AG04450 (cell line): ENCODE results near the gene EPB41. TPM values are rescaled to one million over a fixed set of nuclear protein-coding genes. Genes with fewer than 3 reads are reported as not detected.
"Not testable (repeated sequence)": the region's sequence is repeated elsewhere in the genome, so short reads cannot be mapped to it uniquely, and the experiment has no call there.

Experiments
- CTCF ChIA-PET: fragments of 300-600, 350-600 bp; formaldehyde crosslinking; extraction: SDS; loops from one replicate; lab custom pipeline; 2022; ENCODE audit warnings: antibody characterized with exemption, inconsistent platforms; lab: Charles Lee
- POLR2A ChIA-PET: fragments of 350-600 bp; formaldehyde crosslinking; extraction: SDS; loops from one replicate; lab custom pipeline; 2021; ENCODE audit warnings: antibody characterized with exemption, inconsistent platforms; lab: Yijun Ruan, JAX
- DNase-seq: peaks from one replicate; pipeline ENCODE4 v3.0.0-alpha.2; 2011; ENCODE audit warnings: low read depth, low spot score
- H3K27ac ChIP-seq: one replicate; pipeline ENCODE4 v1.5.1; 2012; ENCODE audit warnings: low read depth, low read length, control low read depth
- H3K27me3 ChIP-seq: one replicate; pipeline ENCODE4 v1.6.0; 2012; ENCODE audit warnings: low read length; ENCODE audit not compliant: control insufficient read depth, insufficient read depth
- H3K4me3 ChIP-seq: 2 replicates; pipeline ENCODE4 v1.5.1; 2011; ENCODE audit warnings: mild to moderate bottlenecking, low read depth, low read length, control low read depth
- H3K9me3 ChIP-seq: 2 replicates; pipeline ENCODE4 v1.5.1; 2012; ENCODE audit warnings: low read length; ENCODE audit not compliant: control insufficient read depth, insufficient read depth
- CTCF ChIP-seq: IDR thresholded peaks from 2 replicates; pipeline ENCODE4 v1.5.1; 2011; ENCODE audit warnings: low read depth, low read length, control low read depth, inconsistent platforms
- polyA plus RNA-seq: library from polyadenylated mRNA; depleted of rRNA; stranded (reverse); fragments of >200 nt; gene quantifications from 2 replicates; pipeline ENCODE4 v1.2.3, GENCODE V29; 2011

EPB41 gene
- polyA plus RNA-seq, 1 experiment, result 7.8 TPM

DNA sequence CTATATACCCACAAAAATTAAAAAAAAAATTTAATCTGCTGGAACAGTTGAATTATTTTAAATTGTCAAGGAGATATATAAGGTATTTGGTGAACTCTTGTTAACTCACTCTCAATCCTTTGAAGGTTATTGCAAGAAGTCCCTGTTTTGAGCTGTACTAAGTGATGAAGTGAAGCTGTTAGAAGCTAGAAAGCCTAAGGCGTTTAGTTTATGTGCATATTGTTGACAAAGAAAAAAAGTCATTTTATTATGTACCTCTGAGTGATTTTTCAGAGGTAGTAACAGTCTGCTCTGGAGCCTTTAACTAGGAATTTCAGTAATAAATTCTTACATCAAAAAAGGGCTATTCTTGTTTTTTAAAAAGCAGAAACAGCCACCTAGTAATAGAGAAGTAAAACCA is 149.7 kb downstream of the EPB41 start:
- CTCF ChIA-PET, result interaction anchor here (0.6 to 1.1 kb wide), 2 partner anchors 24 to 138 kb away, joined by 3 to 5 read pairs; no protein-coding TSS in a partner anchor
- POLR2A ChIA-PET, result no interaction called here

GRCh38 chr1:29077155-29077554 is 162.8 kb downstream of the EPB41 start:
- CTCF ChIA-PET, result no interaction called here
- TF ChIP-seq CTCF, result no peak
- POLR2A ChIA-PET, result no interaction called here
- no peak overlapping the region for H3K27ac ChIP-seq
- no peaks in the 10 kb centered on the region for H3K9me3 ChIP-seq
- H3K27me3 ChIP-seq, result no peaks in the 10 kb centered on the region
- H3K4me3 ChIP-seq, result no peak overlapping the region
- DNase-seq, result no peak

More for the DNA sequence above, 149.7 kb downstream of the EPB41 start:
- TF ChIP-seq CTCF, result no peak
- H3K27me3 ChIP-seq, result peaks cover 2% of the 10 kb centered on the region
- H3K9me3 ChIP-seq, result no peaks in the 10 kb centered on the region
- no peak for DNase-seq
- H3K4me3 ChIP-seq, result no peak overlapping the region
- H3K27ac ChIP-seq, result no peak overlapping the region

DNA sequence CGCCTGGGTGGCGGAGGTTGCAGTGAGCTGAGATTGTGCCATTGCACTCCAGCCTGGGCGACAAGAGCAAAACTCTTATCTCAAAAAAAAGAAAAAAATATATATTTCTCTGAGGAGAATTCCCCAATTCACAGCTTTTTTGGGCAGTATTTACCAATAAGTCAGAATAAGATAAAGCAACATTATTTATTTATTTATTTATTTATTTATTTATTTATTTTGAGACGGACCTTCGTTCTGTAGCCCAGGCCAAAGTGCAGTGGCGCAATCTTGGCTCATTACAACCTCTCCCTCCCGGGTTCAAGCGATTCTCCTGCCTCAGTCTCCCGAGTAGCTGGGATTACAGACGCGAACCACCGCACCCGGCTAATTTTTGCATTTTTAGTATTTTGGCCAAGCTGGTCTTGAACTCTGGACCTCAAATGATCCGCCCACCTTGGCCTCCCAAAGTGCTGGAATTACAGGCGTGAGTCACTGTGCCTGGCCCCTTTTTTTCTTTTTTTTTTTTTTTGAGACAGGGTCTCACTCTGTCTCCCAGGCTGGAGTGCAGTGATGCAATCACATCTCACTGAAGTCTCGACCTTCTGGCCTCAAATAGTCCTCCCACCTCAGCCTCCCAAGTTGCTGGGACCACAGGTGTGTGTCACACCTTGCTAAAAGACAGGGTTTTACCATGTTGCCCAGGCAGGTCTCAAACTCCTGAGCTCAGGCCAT is 165.7 kb downstream of the EPB41 start:
- not testable (repeated sequence) for H3K27me3 ChIP-seq, H3K27ac ChIP-seq, DNase-seq, H3K4me3 ChIP-seq, H3K9me3 ChIP-seq
- ChIA-PET POLR2A (interaction anchor here (0.6 kb wide), 1 partner anchor 18 kb away, joined by 15 read pairs; no protein-coding TSS in a partner anchor), CTCF (interaction anchor here (0.6 kb wide), 1 partner anchor 998 kb away, joined by 4 read pairs; no protein-coding TSS in a partner anchor)

DNA sequence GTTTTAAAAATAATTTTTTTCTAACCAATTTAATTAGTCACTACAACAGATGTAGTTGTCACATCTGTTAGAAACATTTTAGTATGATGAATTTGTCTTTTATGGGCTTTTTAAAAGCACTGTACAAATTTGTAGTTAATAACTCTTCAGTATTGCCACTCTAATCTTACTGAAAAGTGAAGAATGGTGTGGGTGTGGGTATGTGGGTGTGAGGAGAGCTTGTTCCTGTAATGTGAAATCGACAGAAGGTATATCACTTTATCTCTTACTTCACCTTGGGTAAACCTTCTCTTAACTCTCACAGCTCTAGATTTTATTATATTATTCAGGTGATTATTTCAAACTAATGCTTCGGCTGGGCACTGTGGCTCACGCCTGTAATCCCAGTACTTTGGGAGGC is 166.8 kb downstream of the EPB41 start:
- DNase-seq, result no peak
- POLR2A ChIA-PET, result no interaction called here
- H3K27me3 ChIP-seq, result no peaks in the 10 kb centered on the region
- no peak overlapping the region for H3K27ac ChIP-seq
- CTCF ChIA-PET, result no interaction called here
- H3K9me3 ChIP-seq, result no peaks in the 10 kb centered on the region
- H3K4me3 ChIP-seq, result no peak overlapping the region
- TF ChIP-seq CTCF, result no peak

GRCh38 chr1:29082519-29082918 is 168.2 kb downstream of the EPB41 start:
- no peaks in the 10 kb centered on the region for H3K27me3 ChIP-seq
- POLR2A ChIA-PET, result no interaction called here
- H3K4me3 ChIP-seq, result no peak overlapping the region
- H3K27ac ChIP-seq, result no peak overlapping the region
- CTCF ChIA-PET, result interaction anchor here (0.8 kb wide), 1 partner anchor 200 kb away, joined by 3 read pairs; no protein-coding TSS in a partner anchor
- H3K9me3 ChIP-seq, result no peaks in the 10 kb centered on the region
- no peak for DNase-seq
- TF ChIP-seq CTCF, result no peak
